ENCODE data around the gene NTRK1. TPM values are rescaled to one million over a fixed set of nuclear protein-coding genes. Genes with fewer than 3 reads are reported as not detected.

The NTRK1 gene
- total RNA-seq, 2 donors from 2014 or later: 16.8 to 21.4 TPM

- Mint-ChIP-seq H3K4me1 (ENCODE audit: low read depth) (peaks cover 42% of the 10 kb centered on the region), H3K4me3 (no peak overlapping the region), H3K36me3 (ENCODE audit: insufficient read depth in 2 of 2) (no peaks in the 10 kb centered on the region), H3K27ac (no peak overlapping the region), H3K9me3 (no peaks in the 10 kb centered on the region), H3K27me3 (ENCODE audit: low read depth) (peaks cover 67% of the 10 kb centered on the region)
- ATAC-seq (replicated peaks in 1 of 2): no peak
- no peak for DNase-seq
Observed at GRCh38 chr1:156841295-156841855, 19.3 kb upstream of the NTRK1 start.

GRCh38 chr1:156842618-156843300 is 17.9 kb upstream of the NTRK1 start:
- Mint-ChIP-seq H3K4me3 (no peak overlapping the region), H3K27me3 (ENCODE audit: low read depth) (peaks cover 81% of the 10 kb centered on the region), H3K27ac (no peak overlapping the region), H3K36me3 (ENCODE audit: insufficient read depth in 2 of 2) (no peaks in the 10 kb centered on the region), H3K4me1 (ENCODE audit: low read depth) (peaks cover 37% of the 10 kb centered on the region), H3K9me3 (no peaks in the 10 kb centered on the region)
- DNase-seq (no peak), ATAC-seq (replicated peaks in 1 of 2) (no peak)

DNA sequence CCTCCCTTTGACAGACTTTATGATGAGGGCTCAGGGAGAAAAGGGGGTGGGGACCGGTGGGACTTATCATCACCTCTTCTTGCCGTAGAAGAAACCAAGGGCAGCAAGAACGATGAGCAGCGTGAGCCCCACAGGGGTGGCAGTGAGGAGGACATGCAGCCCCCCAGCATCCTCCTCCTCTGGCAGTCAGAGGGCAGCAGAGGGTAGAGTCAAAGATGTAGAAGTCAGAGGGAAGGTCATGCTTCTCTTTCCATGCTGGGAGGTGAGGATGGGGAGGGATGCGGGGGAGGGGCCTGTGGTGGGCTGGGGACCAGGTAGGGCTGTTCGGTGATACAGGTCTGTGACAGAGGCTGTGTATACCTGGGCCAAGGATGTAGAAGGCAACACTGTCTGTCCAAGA is 16.6 kb upstream of the NTRK1 start:
- ATAC-seq (replicated peaks in 1 of 2) (no peak), DNase-seq (no peak)
- Mint-ChIP-seq H3K27me3 (ENCODE audit: low read depth) (peaks cover 82% of the 10 kb centered on the region), H3K4me3 (peak overlapping the region; percentile 36 to 74), H3K36me3 (ENCODE audit: insufficient read depth in 2 of 2) (no peaks in the 10 kb centered on the region), H3K4me1 (ENCODE audit: low read depth) (peaks cover 43% of the 10 kb centered on the region), H3K27ac (no peak overlapping the region), H3K9me3 (no peaks in the 10 kb centered on the region)

- DNase-seq (no peak), ATAC-seq (replicated peaks in 1 of 2) (no peak)
- H3K36me3 Mint-ChIP-seq (ENCODE audit: insufficient read depth in 2 of 2): no peaks in the 10 kb centered on the region
- H3K27me3 Mint-ChIP-seq (ENCODE audit: low read depth): peaks cover 80% of the 10 kb centered on the region
- H3K9me3 Mint-ChIP-seq: no peaks in the 10 kb centered on the region
- H3K27ac Mint-ChIP-seq: no peak overlapping the region
- peaks cover 43% of the 10 kb centered on the region for H3K4me1 Mint-ChIP-seq (ENCODE audit: low read depth)
- H3K4me3 Mint-ChIP-seq: peak overlapping the region; percentile 64 to 74
Observed at GRCh38 chr1:156844638-156845037, 16.0 kb upstream of the NTRK1 start.

GRCh38 chr1:156845055-156845952 is 15.4 kb upstream of the NTRK1 start:
- Mint-ChIP-seq H3K4me3 (peak overlapping the region; percentile 64 to 74), H3K27me3 (ENCODE audit: low read depth) (peaks cover 75% of the 10 kb centered on the region), H3K9me3 (no peaks in the 10 kb centered on the region), H3K4me1 (ENCODE audit: low read depth) (peaks cover 39% of the 10 kb centered on the region), H3K36me3 (ENCODE audit: insufficient read depth in 2 of 2) (no peaks in the 10 kb centered on the region), H3K27ac (no peak overlapping the region)
- ATAC-seq (replicated peaks in 1 of 2) (peak; percentile 65 to 67), DNase-seq (peak; percentile 51)

- Mint-ChIP-seq H3K4me1 (ENCODE audit: low read depth) (peaks cover 39% of the 10 kb centered on the region), H3K27ac (no peak overlapping the region), H3K9me3 (no peaks in the 10 kb centered on the region), H3K27me3 (ENCODE audit: low read depth) (peaks cover 68% of the 10 kb centered on the region), H3K4me3 (peak overlapping the region in 1 of 2 donors; percentile 16), H3K36me3 (ENCODE audit: insufficient read depth in 2 of 2) (no peaks in the 10 kb centered on the region)
- ATAC-seq (replicated peaks in 1 of 2) (no peak), DNase-seq (no peak)
Observed at GRCh38 chr1:156845953-156846545, 14.6 kb upstream of the NTRK1 start.

DNA sequence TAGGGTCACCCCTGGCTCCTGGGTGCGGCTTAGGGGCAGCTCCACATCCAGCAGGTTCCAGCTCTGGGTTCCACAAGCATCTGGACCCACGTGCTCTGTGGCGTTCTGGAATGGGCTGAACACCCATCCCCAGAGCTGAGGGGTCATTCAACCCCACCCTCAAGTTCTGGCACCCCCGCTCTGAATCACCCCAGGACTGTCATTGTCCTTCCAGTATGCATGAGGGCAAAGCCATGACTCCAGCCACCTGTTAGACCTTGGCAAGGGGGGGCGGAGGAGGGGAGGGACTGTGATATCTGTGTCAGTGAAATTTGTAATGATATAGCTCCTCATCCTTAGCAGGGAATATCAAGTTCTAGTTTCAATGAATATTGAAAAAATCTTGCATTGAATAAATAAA is 14.0 kb upstream of the NTRK1 start:
- no peak overlapping the region for H3K27ac Mint-ChIP-seq
- no peak for ATAC-seq (replicated peaks in 1 of 2)
- H3K36me3 Mint-ChIP-seq (ENCODE audit: insufficient read depth in 2 of 2): no peaks in the 10 kb centered on the region
- no peak overlapping the region for H3K4me3 Mint-ChIP-seq
- H3K4me1 Mint-ChIP-seq (ENCODE audit: low read depth): peaks cover 39% of the 10 kb centered on the region
- H3K27me3 Mint-ChIP-seq (ENCODE audit: low read depth): peaks cover 67% of the 10 kb centered on the region
- no peak for DNase-seq
- no peaks in the 10 kb centered on the region for H3K9me3 Mint-ChIP-seq

DNA sequence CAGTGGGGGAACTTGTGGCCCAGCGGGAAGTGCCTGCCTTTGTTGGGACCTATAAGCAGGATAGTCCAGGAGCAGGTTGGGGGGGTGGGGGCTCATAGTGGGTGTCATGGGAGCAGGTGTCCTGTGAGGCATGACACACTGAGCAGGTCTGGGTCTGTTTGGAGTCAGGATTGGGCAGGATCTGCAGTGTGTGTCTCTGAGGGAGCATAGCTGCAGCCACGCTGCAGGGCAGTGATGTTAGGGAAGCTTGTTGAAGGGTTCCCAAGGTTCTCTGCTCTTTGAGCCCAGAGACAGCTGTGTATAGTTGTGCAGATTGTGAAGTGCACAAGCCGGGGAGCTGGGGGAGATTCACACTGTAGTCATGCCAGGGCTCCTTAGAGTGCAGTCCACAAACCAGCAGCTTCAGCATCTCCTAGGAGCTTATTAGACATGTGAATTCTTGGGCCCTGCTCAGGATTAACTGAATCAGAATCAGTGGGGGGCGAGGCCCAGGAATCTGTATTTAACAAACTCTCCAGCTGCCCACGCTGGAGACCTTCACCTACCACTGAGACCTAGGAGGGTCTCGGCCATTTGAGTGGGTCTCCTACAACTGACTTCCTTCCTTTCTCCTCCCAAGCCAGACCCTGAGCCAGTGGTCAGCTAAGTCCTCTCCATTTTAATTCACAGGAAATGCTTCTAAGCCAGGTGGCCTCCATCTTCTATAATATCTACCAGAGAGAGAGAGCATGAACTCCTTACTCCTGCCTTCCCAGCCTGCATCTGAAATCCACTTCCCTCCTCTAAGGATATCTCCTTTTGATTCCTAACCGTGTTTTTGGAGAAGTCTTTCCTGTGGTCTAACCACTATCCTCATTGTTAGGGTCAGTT is 12.8 kb upstream of the NTRK1 start:
- Mint-ChIP-seq H3K27ac (no peak overlapping the region), H3K36me3 (ENCODE audit: insufficient read depth in 2 of 2) (no peaks in the 10 kb centered on the region), H3K4me1 (ENCODE audit: low read depth) (peaks cover 39% of the 10 kb centered on the region), H3K4me3 (peak overlapping the region; percentile 45 to 59), H3K27me3 (ENCODE audit: low read depth) (peaks cover 57% of the 10 kb centered on the region), H3K9me3 (no peaks in the 10 kb centered on the region)
- DNase-seq (no peak), ATAC-seq (replicated peaks in 1 of 2) (no peak)

- peak overlapping the region; percentile 49 to 59 for H3K4me3 Mint-ChIP-seq
- H3K27ac Mint-ChIP-seq: no peak overlapping the region
- H3K4me1 Mint-ChIP-seq (ENCODE audit: low read depth): peaks cover 39% of the 10 kb centered on the region
- no peaks in the 10 kb centered on the region for H3K9me3 Mint-ChIP-seq
- no peaks in the 10 kb centered on the region for H3K36me3 Mint-ChIP-seq (ENCODE audit: insufficient read depth in 2 of 2)
- ATAC-seq (replicated peaks in 1 of 2) (peak; percentile 86 to 88), DNase-seq (peak; percentile 73 to 76)
- peaks cover 50% of the 10 kb centered on the region for H3K27me3 Mint-ChIP-seq (ENCODE audit: low read depth)
Observed at GRCh38 chr1:156848461-156849150, 12.1 kb upstream of the NTRK1 start.

DNA sequence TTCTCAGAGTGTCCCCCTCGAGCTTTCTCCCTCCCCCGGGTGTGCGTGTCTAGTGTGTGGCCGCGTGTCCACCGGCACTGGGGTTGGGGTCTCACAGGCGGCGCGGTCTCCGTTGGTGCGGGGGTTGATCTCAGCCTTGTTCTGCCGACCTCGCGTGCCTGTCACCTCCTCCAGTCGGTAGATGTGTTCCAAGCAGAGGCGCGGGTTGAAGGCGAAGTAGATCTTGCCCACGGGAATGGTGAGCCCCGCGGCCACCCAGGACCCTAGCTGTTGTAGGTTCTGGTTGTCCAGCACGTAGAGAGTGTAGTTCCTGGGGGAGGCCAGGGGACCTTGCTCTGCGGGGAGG is 11.5 kb upstream of the NTRK1 start:
- no peak for DNase-seq
- Mint-ChIP-seq H3K36me3 (ENCODE audit: insufficient read depth in 2 of 2) (no peaks in the 10 kb centered on the region), H3K9me3 (no peaks in the 10 kb centered on the region), H3K27me3 (ENCODE audit: low read depth) (peaks cover 45% of the 10 kb centered on the region), H3K27ac (no peak overlapping the region), H3K4me3 (peak overlapping the region; percentile 49 to 59), H3K4me1 (ENCODE audit: low read depth) (peaks cover 34% of the 10 kb centered on the region)
- ATAC-seq (replicated peaks in 1 of 2): no peak

DNA sequence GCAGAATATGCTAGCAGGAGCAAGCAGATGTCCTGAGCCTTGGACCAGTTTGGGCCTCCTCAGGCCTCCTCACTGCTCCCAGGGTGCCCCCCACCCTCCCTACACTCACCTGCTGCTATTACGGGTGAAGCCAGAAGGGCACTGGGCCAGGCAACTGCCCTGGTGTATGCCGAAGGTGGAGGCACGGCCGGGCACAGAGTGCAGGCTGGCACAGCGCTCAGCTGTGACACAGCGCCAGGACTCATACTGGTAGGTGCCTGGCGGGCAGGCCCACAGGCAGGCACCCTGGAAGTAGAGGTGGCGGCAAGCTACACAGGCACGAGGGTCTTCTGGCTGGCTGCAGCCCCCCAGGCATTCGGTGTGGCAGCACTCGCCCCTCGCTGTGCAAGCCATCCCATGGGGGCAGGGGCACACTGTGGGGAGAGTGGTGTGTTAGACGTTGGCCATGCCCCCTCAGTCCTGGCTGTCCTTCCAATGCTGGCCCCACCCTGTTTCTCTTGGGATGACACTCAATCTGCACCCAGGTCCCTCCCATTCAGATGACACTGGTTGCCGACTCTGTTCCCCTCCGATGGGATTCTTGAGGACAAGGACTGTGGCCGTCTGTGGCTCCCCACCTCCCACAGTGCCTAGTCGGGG is 8.8 kb upstream of the NTRK1 start:
- DNase-seq: no peak
- peaks cover 22% of the 10 kb centered on the region for H3K27me3 Mint-ChIP-seq (ENCODE audit: low read depth)
- H3K4me1 Mint-ChIP-seq (ENCODE audit: low read depth): peaks cover 21% of the 10 kb centered on the region

More for the DNA sequence above, 8.8 kb upstream of the NTRK1 start:
- Mint-ChIP-seq H3K27ac (no peak overlapping the region), H3K4me3 (no peak overlapping the region), H3K36me3 (ENCODE audit: insufficient read depth in 2 of 2) (no peaks in the 10 kb centered on the region), H3K9me3 (no peaks in the 10 kb centered on the region)
- no peak for ATAC-seq (replicated peaks in 1 of 2)
